Inflammatory macrophage treated with lipopolysaccharide for 1 hour (primary cell): ENCODE measurements around the gene NUP107.

Experiments used
- DNase-seq, 2 donors: peaks; one replicate each; pipeline ENCODE4 v3.0.0-alpha.2; 2020 to 2022

The NUP107 gene

DNA sequence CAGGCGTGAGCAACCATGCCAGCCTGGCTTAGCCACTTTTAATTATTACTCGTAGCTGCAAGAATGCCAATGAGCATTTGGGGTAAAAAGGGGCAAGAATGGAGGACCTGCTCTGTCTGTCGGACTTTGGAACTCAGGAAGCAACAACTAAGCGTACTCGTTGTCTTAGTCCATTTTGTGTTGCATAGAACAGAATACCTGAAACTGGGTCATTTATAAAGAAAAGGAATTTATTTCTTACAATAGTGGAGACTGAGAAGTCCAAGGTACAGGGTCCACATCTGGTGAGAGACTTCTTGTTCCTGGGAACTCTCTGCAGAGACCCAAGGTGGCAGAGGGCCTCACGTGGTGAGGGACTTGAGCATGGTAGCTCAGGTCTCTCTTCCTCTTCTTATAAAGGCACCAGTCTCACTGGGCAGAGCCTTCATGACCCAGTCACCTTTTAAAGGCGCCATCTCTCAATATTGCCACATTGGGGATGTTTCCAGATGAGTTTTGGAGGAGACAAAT is 88.4 kb downstream of the NUP107 start:
- DNase-seq = no peak

DNA sequence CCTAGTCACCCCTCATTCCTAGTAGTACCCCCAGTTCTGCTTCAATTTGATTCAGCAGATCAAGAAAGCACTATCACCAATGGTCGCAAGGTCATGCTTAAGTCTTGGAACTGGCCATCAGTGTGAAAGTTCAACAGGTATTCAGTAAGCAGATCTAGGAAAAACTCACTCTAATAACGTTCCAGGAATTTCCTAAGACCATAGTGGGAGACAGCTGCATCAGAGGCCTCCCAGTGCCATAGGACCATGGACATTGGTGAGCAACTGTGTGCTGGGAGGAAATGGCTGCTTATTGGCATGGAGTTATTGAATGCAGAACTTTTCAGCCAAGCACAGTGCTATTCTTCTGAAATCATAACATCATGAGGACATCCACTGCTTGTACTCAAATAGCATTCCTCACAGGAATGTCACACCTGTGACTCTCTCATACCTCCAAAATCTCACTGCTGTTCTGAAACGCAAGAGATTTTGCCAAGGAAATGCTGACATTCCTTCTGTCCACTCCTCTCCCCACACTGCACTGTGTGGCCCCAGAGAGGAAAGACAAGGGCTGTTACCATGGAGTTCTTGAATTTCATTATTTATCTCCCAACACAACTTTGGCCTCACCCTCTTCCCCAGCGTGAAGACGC is 90.3 kb downstream of the NUP107 start:
- DNase-seq = no peak

DNA sequence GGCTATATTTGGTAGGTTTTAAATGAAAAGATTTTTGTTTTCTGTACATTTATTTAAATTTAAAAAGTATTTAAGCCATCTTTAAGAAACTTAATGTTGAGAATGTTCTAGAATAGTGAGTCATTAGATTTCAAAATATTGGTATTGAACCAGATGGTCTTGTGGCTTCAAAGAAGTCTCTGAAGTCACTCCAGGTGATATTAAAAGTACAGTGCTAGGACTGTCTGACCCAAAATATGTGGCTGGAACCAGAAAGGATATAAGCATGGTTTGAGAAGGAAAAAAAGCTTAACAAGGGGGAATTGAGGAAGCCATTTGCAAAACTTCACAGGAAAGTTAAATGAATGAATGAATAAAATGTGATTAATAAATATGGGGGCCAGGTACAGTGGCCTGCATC is 92.5 kb downstream of the NUP107 start:
- no peak for DNase-seq

DNA sequence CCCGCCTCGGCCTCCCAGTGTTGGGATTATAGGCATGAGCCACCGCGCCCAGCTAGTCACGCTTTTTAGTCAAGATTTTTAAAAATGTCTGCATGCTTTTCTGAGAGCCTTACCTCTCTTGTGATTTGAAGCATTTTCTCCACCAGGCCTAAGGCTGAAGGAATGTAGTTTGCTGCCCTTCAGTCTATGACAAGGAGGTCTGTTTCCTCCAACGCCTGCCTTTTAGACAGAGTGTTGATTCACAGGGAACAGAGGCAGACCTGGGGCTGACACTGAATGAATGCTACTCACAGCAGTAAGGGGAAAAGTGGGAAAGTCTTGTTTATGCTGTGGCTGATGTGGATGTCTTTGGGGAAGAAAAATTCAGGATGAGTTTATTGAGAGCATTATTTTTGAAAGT is 94.0 kb downstream of the NUP107 start:
- DNase-seq = no peak

DNA sequence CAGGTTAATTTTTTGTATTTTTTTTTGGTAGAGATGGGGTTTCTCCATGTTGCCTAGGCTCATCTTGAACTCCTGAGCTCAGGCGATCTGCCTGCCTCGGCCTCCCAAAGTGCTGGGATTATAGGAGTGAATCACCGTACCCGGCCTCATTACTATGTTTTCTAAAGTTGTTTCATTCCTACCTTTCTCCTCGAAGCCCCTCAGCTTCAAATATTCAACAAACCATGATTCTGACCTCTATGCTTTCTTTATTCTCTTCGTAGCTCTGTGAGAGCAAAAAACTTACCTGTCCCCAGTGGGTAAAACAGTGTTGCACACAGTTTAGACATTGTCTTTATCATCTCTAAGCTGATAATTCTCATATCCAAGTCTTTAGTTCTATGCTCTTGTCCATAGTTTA is 95.0 kb downstream of the NUP107 start:
- DNase-seq = no peak

DNA sequence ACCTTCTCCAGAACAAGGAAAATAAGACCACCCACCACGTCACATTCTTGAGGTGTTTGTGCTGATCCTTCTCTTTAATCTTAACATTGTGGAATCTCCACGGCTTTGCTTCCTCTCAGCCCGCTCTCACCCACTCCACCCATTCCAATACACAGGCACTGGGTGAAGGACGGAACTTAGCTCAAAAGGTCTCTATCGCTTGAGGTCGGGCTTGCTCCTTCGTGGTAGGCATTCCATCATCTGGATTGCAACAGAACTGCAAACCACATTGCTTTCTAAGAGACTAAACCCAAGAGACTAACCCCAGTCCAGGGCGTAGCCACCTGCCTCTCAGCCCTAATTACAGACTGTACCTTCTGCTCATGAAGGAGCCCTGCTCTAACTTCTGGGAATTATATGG is 97.2 kb downstream of the NUP107 start:
- DNase-seq = peak; percentile 77 to 92

DNA sequence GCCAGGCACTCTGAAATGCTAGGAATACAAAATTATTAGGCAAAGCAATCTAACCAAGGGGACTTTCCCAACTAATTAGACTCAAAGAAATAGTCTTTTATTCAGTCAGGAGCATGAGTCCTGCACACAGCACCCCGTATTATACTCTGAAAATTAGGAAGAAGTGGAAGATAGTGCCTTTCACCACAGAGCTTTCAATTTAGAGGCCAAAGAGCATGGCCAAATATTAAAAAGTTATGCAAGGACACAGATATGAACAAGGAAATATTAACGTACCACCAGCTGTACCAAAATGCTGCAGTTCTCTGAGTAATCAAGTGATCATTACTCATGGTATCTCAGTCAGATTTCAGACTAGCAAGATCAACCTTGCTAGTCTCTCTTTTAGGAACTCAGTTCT is 98.6 kb downstream of the NUP107 start:
- DNase-seq = peak; percentile 77 to 94

DNA sequence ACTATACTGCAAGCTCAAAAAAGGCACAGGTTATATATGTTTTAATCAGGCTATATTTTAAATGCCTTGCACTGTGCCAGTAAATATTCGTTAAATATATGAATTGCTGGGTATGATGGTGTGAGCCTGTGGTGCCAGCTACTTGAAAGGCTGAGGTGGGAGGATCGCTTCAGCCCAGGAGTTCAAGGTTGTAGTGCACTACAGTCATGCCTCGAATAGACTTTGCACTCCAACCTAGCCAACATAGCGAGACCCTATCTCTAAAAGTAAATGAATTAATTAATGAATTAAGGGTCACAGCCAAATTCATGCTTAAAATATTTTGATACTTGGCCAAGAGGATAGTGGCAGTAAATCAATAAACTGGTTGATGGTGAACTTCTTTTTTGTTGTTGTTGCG is 99.0 kb downstream of the NUP107 start:
- DNase-seq = no peak

DNA sequence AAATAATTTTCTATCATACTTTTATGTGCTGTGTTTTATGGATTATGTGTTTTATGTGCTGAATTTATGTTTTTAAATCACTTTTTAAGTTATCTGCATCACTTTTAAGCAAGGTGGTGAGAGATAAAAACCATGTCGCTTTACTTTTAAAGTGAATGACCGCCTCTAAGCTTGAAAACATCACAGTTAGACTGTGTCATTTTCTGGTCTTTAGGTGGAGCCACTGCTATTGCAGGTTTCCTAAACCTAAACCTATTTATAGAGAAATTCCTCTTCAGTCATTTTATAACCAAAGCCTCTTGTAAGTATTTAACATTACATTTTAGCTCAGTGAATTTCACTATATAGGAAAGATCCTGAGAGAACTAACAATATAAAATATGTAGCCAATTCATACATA is 100.2 kb downstream of the NUP107 start:
- no peak for DNase-seq

DNA sequence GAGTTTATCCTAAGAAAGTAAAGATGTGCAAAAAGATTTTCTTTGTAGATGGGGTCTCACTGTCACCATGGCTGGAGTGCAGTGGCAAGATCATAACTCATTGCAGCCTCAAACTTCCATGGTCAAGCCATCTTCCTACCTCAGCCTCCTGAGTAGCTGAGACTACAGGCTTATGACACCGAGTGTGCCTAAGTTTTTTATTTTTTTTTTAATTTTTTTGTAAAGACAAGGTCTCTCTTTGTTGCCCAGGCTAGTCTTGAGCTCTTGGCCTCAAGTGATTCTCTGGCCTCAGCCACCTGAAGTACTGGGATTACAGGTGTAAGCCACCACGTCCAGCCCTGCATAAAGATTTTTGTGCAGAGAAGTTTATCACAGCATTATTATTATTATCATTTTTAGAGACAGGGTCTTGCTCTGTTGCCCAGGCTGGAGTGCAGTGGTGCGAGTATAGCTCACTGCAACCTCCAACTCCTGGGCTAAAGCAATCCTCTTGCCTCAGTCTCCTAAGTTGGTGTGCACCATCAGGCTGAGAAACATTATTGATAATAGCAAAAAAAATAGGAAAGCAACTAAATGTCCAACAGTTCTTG is 101.9 kb downstream of the NUP107 start:
- no peak for DNase-seq

DNA sequence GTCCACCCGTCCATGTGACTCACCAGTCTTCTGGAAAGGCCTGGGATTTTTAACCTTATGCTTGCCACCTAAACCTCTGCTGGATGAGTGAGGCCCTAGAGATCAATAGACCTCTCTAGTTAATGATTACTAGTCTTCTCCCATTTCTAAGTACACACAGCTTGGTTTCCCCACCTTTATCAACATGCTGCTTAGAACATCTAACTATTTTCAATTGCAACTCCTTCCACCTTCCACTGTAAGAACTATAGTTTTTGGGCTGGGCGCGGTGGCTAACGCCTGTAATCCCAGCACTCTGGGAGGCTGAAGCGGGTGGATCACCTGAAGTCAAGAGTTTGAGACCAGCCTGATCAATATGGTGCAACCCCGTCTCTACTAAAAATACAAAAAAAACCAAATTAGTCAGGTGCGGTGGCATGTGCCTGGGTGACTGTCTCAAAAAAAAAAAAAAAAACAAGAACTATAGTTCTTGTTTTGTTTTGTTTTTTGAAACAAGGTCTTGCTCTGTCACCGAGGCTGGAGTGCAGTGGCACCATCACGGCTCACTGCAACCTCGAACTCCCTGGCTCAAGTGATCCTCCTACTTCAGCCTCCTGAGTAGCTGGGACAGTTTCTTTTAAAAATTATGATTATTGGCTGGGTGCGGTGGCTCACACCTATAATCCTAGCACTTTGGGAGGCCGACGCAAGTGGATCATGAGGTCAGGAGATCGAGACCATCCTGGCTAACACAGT is 102.5 kb downstream of the NUP107 start:
- no peak for DNase-seq

DNA sequence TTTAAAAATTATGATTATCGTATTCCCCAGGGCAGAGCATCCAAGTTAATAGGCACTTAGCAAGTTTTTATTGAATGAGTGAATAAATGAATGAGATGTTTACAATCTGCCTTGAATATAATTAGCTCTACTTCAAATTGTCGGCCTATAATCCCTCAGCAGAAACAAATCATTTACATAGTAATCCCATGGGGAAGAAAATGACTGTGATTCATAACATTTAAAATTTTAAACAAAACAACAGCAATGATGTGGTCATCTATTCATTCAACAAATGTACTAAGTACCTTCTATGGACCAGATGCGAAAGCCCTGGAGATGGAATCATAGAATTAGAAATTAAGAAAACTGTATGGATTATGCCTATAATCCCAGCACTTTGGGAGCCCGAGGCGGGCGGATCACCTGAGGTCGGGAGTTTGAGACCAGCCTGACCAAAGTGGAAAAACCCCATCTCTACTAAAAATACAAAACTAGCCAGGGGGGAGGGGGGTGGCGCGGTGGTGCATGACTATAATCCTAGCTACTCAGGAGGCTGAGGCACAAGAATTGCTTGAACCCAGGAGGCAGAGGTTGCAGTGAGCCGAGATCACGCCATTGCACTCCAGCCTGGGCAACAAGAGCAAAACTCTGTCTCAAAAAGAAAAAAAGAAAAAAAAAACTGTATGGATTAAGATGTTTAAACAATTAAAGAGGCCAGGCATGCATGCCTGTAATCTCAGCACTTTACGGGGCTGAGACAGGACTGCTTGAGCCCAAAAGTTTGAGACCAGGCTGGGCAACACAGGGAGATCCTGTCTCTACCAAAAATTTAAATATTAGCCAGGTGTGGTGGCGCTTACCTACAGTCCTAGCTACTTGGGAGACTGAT is 103.5 kb downstream of the NUP107 start:
- no peak for DNase-seq

DNA sequence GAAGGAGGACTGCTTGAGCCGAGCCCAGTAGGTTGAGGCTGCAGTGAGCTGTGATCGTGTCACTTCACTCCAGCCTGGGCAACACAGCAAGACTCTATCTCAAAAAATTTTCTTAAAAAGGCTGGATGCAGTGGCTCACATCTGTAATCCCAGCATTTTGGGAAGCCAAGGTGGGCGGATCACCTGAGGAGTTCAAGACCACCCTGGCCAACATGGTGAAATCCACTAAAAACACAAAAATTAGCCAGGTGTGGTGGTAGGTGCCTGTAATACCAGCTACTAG is 104.1 kb downstream of the NUP107 start:
- no peak for DNase-seq

DNA sequence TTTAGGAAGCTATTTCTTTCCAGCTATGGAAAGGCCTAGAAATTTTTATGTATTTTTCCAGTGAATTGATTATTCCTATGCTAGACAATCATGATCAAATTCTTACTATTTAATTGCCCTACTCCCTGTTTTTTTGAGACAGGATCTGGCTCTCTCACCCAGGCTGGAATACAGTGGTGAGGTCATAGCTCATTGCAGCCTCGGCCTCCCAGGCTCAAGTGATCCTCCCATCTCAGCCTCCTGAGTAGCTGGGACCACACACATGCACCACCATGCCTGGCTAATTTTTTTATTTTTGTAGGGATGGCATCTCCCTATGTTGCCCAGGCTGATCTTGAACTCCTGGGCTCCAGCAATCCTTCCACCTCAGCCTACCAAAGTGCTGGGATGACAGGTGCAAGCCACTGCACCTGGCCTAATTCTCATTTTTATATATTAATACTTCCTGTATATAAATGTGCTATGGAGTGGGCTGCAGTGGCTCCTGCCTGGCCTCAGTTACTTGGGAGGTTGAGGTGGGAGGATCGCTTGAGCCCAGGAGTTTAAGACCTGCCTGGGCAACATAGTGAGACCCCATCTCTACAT is 105.2 kb downstream of the NUP107 start:
- DNase-seq = no peak

DNA sequence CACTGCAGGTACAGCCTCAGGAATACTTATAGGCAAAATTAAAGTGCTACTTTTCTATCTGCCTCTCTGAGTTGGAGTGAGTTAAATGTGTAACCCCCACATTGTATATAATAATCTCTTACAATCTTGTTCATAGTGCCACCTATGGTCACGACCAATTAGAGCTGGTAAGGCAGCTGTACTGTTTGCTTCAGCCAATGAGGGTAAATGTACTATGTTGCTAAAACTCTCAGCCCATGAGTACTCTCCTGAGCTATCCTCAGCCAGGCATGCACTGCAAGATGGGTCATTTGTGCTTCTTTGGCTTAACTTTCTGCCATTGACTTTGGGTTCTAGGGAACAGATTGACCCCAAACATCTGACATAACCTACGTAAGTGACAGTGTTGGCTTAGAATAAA is 106.2 kb downstream of the NUP107 start:
- peak; percentile 51 to 87 for DNase-seq

DNA sequence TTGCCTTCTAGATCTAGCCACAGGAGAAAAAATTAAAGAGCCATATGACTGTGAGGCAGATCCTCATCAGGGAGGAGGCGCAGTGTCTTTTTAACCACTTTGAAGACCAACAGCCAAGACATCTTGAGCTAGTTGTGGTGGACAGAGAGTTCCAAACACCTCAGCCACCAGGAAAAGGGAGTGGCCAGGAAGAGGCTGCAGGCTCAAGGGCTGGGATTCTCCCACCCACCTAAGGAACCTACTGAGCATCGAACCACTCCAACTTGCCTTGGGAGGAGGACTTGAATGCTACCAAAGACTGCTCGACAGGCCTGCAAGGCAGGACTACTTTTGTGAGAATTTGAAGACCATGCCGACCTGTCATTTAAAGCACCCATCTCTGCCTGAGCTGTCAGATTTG is 106.7 kb downstream of the NUP107 start:
- DNase-seq = no peak

DNA sequence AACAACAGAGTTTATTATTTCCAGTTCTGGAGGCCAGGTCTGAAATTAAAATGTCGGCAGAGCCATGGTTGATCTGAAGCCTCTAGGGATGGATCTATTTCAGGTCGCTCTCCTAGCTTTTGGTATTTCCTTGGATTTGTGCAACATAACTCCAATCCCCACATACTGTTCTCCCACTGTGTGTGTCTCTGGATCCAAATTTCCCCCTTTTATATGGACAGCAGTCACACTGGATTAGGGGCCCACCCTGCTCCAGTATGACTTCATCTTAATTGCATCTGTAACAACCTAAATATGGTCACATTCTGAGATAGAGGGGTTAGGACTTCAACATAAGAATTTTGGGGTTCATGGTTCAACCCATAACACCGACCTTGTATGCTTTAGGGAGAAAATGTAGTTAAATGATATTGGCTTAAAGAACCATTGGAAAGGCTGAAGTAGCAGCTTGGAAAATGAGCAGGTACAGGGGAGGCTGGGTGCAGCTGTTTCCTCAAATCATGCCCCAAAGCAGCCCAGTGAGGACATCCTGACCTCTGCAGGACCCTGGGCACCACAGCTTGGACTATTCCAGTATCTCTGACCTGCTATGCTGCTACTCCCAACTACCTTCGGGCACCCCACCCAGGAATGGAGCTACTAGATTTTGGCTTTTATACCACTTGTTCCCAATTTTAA is 107.3 kb downstream of the NUP107 start:
- no peak for DNase-seq

DNA sequence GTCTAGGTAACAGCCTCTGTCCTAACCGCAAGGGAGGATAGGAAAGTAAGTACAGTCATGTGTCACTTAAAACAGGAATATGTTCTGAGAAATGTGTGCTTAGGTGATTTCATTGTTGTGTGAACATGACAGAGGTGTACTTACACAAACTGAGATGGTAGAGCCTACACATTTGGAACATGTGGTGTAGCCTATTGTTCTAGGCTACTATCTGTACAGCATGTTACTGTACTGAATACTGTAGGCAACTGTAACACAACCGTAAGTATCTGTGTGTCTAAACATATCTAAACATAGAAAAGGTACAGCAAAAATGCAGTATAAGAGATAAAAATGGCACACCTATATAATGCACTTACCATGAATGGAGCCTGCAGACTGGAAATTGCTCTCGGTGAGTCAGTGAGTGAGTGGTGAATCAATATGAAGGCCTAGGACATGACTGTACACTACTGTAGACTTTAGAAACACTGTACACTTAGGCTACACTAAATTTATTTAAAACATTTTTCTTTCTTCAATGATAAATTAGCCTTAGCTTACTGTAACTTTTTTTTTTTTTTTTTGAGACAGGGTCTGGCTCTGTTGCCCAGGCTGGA is 108.0 kb downstream of the NUP107 start:
- DNase-seq = no peak
